KMS-11 (cell line): Measurements from ENCODE around the gene QTRT2.

Experiments used
- H2AFZ ChIP-seq: fragments of 200-600 bp; sonication (generic); 2 replicates; pipeline ENCODE4 v1.6.1; 2016; ENCODE audit warnings: antibody characterized with exemption, mixed run types, low read depth
- H3K27ac ChIP-seq: fragments of 200-600 bp; sonication (generic); 2 replicates; pipeline ENCODE4 v1.6.1; 2016; ENCODE audit warnings: mild to moderate bottlenecking, mixed run types
- H3K27me3 ChIP-seq: fragments of 200-600 bp; sonication (generic); 2 replicates; pipeline ENCODE4 v1.6.1; 2017; ENCODE audit warnings: mild to moderate bottlenecking, low read depth, mixed run types, moderate library complexity; ENCODE audit not compliant: insufficient read depth
- H3K36me3 ChIP-seq: fragments of 200-600 bp; sonication (generic); 2 replicates; pipeline ENCODE4 v1.6.1; 2017; ENCODE audit warnings: mild to moderate bottlenecking, mixed run types; ENCODE audit not compliant: insufficient read depth
- H3K4me1 ChIP-seq: fragments of 200-600 bp; sonication (generic); 2 replicates; pipeline ENCODE4 v1.6.1; 2016; ENCODE audit warnings: mild to moderate bottlenecking, low read depth, mixed run types; ENCODE audit not compliant: poor library complexity, severe bottlenecking
- H3K4me2 ChIP-seq: fragments of 200-600 bp; sonication (generic); 2 replicates; pipeline ENCODE4 v1.7.0; 2016; ENCODE audit warnings: mild to moderate bottlenecking, mixed run types
- H3K4me3 ChIP-seq: fragments of 200-600 bp; sonication (generic); IDR thresholded peaks from 2 replicates; pipeline ENCODE4 v1.6.1; 2017; ENCODE audit warnings: low read depth, low read length, mixed read lengths; ENCODE audit not compliant: insufficient read depth
- H3K79me2 ChIP-seq: fragments of 200-600 bp; sonication (generic); 2 replicates; pipeline ENCODE4 v1.6.1; 2016; ENCODE audit warnings: low read depth, mixed run types; ENCODE audit not compliant: insufficient read depth
- H3K9ac ChIP-seq: fragments of 200-600 bp; sonication (generic); 2 replicates; pipeline ENCODE4 v1.6.1; 2016; ENCODE audit warnings: mild to moderate bottlenecking, mixed run types
- H4K20me1 ChIP-seq: fragments of 200-600 bp; sonication (generic); 2 replicates; pipeline ENCODE4 v1.6.1; 2016; ENCODE audit warnings: mild to moderate bottlenecking, mixed run types; ENCODE audit not compliant: insufficient read depth
- CTCF ChIP-seq: fragments of 200-600 bp; sonication (generic); conservative IDR thresholded peaks from 2 replicates; pipeline ENCODE4 v1.6.1; 2017; ENCODE audit warnings: low read depth, mild to moderate bottlenecking, antibody characterized with exemption, low read length, moderate library complexity, mixed read lengths

Gene QTRT2

GRCh38 chr3:114110439-114110838 lies 53.9 kb downstream of the QTRT2 start:
- Histone ChIP-seq H3K36me3 (no peaks in the 10 kb centered on the region), H3K9ac (no peak overlapping the region), H2AFZ (no peak overlapping the region), H3K4me1 (no peaks in the 10 kb centered on the region), H3K27ac (no peak overlapping the region), H4K20me1 (no peaks in the 10 kb centered on the region), H3K4me2 (no peak overlapping the region), H3K4me3 (no peak overlapping the region), H3K27me3 (no peaks in the 10 kb centered on the region), H3K79me2 (no peaks in the 10 kb centered on the region)
- TF ChIP-seq CTCF = no peak

DNA sequence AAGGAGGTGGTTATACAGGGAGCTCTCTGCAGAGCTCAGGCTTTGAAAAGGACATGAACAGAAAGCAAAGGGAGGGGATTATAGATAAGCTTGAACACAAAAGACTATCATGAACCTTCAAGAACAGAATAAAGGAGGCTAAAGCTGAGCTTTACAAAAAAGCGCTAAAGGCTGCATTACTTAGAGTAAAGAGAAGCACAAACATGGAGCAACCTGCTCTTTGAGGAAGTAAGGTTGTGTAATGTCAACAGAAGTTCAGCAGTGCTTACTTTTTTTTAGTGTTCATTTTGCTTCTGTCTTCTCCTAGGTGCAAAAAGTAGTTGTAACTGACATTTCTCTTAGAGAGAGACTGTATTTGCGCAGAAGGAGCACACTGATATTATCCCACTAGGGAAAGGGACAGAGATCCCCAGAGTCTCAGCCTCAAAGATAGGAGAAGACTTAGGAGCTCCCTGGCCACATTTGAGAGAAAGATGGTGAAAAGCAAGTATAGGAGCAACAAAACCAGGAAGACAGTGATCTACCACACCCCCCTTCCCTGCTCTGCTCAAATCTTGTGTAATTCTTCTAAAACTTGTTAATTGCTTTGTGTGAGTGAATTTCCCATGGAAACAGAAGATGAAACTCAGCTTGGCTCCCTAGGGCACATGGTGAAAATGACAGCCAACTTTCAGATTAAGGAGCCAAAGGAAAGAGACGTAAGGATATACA lies 54.7 kb downstream of the QTRT2 start:
- Histone ChIP-seq H3K9ac (no peak overlapping the region), H3K4me1 (no peaks in the 10 kb centered on the region), H3K36me3 (no peaks in the 10 kb centered on the region), H2AFZ (no peak overlapping the region), H4K20me1 (no peaks in the 10 kb centered on the region), H3K27me3 (no peaks in the 10 kb centered on the region), H3K27ac (no peak overlapping the region), H3K4me3 (no peak overlapping the region), H3K79me2 (no peaks in the 10 kb centered on the region), H3K4me2 (no peak overlapping the region)
- TF ChIP-seq CTCF = no peak

- Histone ChIP-seq H4K20me1 (no peaks in the 10 kb centered on the region), H3K79me2 (no peaks in the 10 kb centered on the region), H3K27me3 (no peaks in the 10 kb centered on the region), H3K9ac (no peak overlapping the region), H3K27ac (no peak overlapping the region), H3K4me3 (no peak overlapping the region), H3K4me2 (no peak overlapping the region), H3K36me3 (no peaks in the 10 kb centered on the region), H2AFZ (no peak overlapping the region), H3K4me1 (no peaks in the 10 kb centered on the region)
- TF ChIP-seq CTCF = no peak
Measured at GRCh38 chr3:114112696-114113095, 56.2 kb downstream of the QTRT2 start.

- H3K4me3 ChIP-seq = no peak overlapping the region
- no peaks in the 10 kb centered on the region for H4K20me1 ChIP-seq
- H3K4me1 ChIP-seq = no peaks in the 10 kb centered on the region
- no peak overlapping the region for H3K27ac ChIP-seq
- no peaks in the 10 kb centered on the region for H3K79me2 ChIP-seq
- H3K9ac ChIP-seq = no peak overlapping the region
- no peak for TF ChIP-seq CTCF
- no peaks in the 10 kb centered on the region for H3K36me3 ChIP-seq
- H3K27me3 ChIP-seq = no peaks in the 10 kb centered on the region
- no peak overlapping the region for H3K4me2 ChIP-seq
- H2AFZ ChIP-seq = no peak overlapping the region
Measured at GRCh38 chr3:114114719-114115118, 58.2 kb downstream of the QTRT2 start.
